Gastroesophageal sphincter (tissue), 4 donors: ENCODE data around the gene CCDC47. TPM values are rescaled to one million over a fixed set of nuclear protein-coding genes. Genes with fewer than 3 reads are reported as not detected.

Experiments
- ATAC-seq: fragments of 150-250 bp; one replicate; pipeline ENCODE4 v1.9.1; 2016; ENCODE audit warnings: mild to moderate bottlenecking, moderate library complexity
- H3K27ac ChIP-seq, 4 donors: fragments of 200-600 bp; sonication (generic) in 3 of 4; 1 replicate in 3 of 4; 2 replicates in 1 of 4; pipeline ENCODE4 v1.5.1; 2016 to 2019
- H3K27me3 ChIP-seq: fragments of 200-600 bp; sonication (generic); one replicate; pipeline ENCODE4 v1.5.1; 2019
- H3K36me3 ChIP-seq, 2 donors: fragments of 200-600 bp; sonication (generic); one replicate each; pipeline ENCODE4 v1.5.1; 2019; ENCODE audit warnings: control low read depth in 1 of 2
- H3K4me1 ChIP-seq, 3 donors: fragments of 200-600 bp; sonication (generic); 1 replicate in 2 of 3; 2 replicates in 1 of 3; pipeline ENCODE4 v1.5.1; 2016 to 2019; ENCODE audit warnings: control low read depth in 2 of 3
- H3K4me3 ChIP-seq, 2 donors: fragments of 200-600 bp; sonication (generic); one replicate each; pipeline ENCODE4 v1.5.1; 2019; ENCODE audit warnings: mild to moderate bottlenecking in 1 of 2, moderate library complexity in 1 of 2
- H3K9me3 ChIP-seq, 3 donors: fragments of 200-600 bp; sonication (generic); one replicate each; pipeline ENCODE4 v1.5.1; 2017 to 2019; ENCODE audit warnings: control low read depth in 2 of 3
- EP300 ChIP-seq: sonication (generic); formaldehyde crosslinking; IDR thresholded peaks from one replicate; pipeline ENCODE4 v1.6.1; 2017; ENCODE audit warnings: antibody characterized with exemption, mild to moderate bottlenecking
- POLR2A ChIP-seq, 2 donors: fragments of 450-650 bp; IDR thresholded peaks; one replicate each; pipeline ENCODE4 v1.6.1; 2017; ENCODE audit warnings: antibody characterized with exemption in 2 of 2, mild to moderate bottlenecking in 2 of 2, moderate library complexity in 1 of 2
- POLR2AphosphoS5 ChIP-seq: sonication (generic); formaldehyde crosslinking; IDR thresholded peaks from one replicate; pipeline ENCODE4 v1.6.1; 2017; ENCODE audit warnings: antibody characterized with exemption
- WGBS, 2 donors: methylation state at CpG; one replicate each; pipeline ENCODE4 v1.1.5; 2018; ENCODE audit warnings: low coverage in 1 of 2; 5-methylcytosine and 5-hydroxymethylcytosine counted together
- total RNA-seq, 4 donors: library from RNA; depleted of rRNA; stranded (reverse); fragments of >200 nt; gene quantifications; one replicate each; pipeline ENCODE4 v1.1.0, GENCODE V29; 2016
- TF ChIP-seq, protein P1 (sequence below), 4 experiments: fragments of 200-600 bp in 2 of 4; fragments of 450-650 bp in 2 of 4; sonication (generic) in 1 of 4; IDR thresholded peaks; one replicate each; pipeline ENCODE4 v1.5.1; 2017 to 2019; ENCODE audit warnings: antibody characterized with exemption in 4 of 4, mild to moderate bottlenecking in 2 of 4, moderate library complexity in 2 of 4

Gene CCDC47
- total RNA-seq, 4 donors from 2014 or later = 53.1 to 62.0 (median 58.9) TPM

DNA sequence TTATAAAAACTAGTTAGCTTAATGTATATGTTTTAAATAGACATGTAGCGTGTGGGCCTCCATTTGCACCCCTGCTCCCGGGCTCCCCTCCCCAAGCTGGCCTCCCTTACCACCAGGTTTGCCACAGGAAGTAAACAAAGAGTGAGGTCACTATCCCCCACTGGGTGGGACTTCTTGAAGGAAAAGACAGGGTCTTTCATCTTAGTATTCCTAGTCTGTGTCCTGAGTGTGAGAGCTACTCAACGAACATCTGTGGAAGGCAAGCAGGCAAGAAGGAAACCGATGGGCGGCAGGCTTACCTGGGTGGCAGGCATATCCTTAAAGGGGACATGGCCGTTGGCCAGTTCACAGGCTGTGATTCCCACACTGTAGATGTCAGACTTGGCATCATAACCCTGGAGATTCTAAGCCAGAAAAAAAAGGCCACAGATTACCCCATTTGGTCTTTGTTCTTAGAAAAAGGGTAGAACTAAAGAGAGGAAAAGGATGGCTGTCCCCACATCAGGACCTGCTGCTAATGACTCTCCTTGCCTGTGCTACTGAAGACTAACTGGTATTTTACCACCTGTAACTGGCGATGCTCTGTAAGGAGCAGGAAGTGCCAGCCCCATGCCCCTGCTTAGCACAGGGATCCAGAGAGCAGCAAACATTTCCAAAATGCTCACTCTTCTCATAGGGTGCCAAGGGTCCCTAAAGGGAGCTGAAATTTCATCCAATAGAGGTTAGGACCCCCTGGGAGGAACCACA, 66.9 kb downstream of the CCDC47 start:
- H3K27me3 ChIP-seq = no peaks in the 10 kb centered on the region
- H3K9me3 ChIP-seq = no peaks in the 10 kb centered on the region
- 74 to 82% methylated on average over 5 of the region's 7 CpGs for WGBS, 2 donors
- H3K36me3 ChIP-seq = peaks cover 0 to 90% of the 10 kb centered on the region in 2 donors
- H3K27ac ChIP-seq = no peak overlapping the region
- ATAC-seq = no peak
- TF ChIP-seq POLR2AphosphoS5 (no peak), EP300 (no peak), POLR2A (IDR thresholded peaks at IDR 0.05) (no peak)
- TF ChIP-seq, protein P1, sequence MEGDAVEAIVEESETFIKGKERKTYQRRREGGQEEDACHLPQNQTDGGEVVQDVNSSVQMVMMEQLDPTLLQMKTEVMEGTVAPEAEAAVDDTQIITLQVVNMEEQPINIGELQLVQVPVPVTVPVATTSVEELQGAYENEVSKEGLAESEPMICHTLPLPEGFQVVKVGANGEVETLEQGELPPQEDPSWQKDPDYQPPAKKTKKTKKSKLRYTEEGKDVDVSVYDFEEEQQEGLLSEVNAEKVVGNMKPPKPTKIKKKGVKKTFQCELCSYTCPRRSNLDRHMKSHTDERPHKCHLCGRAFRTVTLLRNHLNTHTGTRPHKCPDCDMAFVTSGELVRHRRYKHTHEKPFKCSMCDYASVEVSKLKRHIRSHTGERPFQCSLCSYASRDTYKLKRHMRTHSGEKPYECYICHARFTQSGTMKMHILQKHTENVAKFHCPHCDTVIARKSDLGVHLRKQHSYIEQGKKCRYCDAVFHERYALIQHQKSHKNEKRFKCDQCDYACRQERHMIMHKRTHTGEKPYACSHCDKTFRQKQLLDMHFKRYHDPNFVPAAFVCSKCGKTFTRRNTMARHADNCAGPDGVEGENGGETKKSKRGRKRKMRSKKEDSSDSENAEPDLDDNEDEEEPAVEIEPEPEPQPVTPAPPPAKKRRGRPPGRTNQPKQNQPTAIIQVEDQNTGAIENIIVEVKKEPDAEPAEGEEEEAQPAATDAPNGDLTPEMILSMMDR (IDR thresholded peaks at IDR 0.05) = no peak
- no peak overlapping the region for H3K4me3 ChIP-seq
- peaks cover 0 to 7% (median 1%) of the 10 kb centered on the region in 3 donors for H3K4me1 ChIP-seq

DNA sequence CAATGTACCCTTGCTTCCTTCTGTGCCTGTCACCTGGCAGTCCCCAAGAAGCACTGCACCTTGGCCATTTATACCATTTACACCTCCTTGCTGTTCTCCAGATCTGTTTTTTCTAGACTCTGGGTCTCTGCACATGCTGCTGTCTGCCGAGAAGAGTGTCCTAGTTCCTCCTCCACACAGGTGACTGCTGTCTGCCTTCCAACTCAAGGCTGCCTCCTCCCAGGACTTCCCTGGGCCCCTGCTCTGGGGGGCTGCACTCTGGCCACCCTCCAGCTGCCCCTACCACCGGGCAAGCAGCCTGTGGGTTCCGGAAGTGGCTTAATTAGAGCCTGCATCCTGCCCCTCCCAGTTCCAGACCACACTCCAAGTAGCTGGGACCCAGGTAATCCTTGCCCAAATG, 67.7 kb downstream of the CCDC47 start:
- Histone ChIP-seq H3K4me3 (no peak overlapping the region), H3K4me1 (peaks cover 0 to 15% (median 9%) of the 10 kb centered on the region in 3 donors), H3K27ac (no peak overlapping the region), H3K27me3 (no peaks in the 10 kb centered on the region), H3K9me3 (no peaks in the 10 kb centered on the region), H3K36me3 (peaks cover 0 to 82% of the 10 kb centered on the region in 2 donors)
- ATAC-seq = no peak
- 64% methylated on average over 3 of the region's 3 CpGs; no CpG with 5 or more reads in 1 of the 2 donors for WGBS, 2 donors
- TF ChIP-seq POLR2AphosphoS5 (no peak), POLR2A (IDR thresholded peaks at IDR 0.05) (no peak), EP300 (no peak)
- TF ChIP-seq, protein P1 (IDR thresholded peaks at IDR 0.05) = no peak

DNA sequence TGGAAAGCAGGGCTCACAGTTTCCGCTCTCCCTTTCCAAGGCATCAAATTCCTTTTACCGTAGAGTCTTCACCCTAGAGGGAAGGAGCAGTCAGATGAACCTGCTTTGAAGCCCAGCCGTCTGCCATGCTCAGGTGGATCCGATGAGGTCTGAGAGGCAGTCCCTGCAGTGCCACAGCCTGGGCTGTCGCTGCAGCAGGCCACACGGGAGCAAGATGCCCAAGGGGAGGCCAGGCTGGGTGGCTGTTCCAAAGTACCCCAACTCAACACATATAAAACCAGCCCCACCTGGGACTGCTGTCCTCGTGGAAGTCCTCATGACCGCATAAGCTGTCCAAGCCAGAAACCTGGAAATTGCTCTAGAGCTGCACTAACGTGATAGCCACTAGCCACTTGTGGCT, 68.6 kb downstream of the CCDC47 start:
- no peak for ATAC-seq
- H3K4me3 ChIP-seq = no peak overlapping the region
- H3K4me1 ChIP-seq = peaks cover 0 to 23% (median 11%) of the 10 kb centered on the region in 3 donors
- no peaks in the 10 kb centered on the region for H3K27me3 ChIP-seq
- H3K27ac ChIP-seq = no peak overlapping the region
- 93% methylated on average over 3 to 4 of the region's 9 CpGs for WGBS, 2 donors
- H3K36me3 ChIP-seq = peaks cover 0 to 74% of the 10 kb centered on the region in 2 donors
- no peak for TF ChIP-seq EP300
- no peaks in the 10 kb centered on the region for H3K9me3 ChIP-seq

DNA sequence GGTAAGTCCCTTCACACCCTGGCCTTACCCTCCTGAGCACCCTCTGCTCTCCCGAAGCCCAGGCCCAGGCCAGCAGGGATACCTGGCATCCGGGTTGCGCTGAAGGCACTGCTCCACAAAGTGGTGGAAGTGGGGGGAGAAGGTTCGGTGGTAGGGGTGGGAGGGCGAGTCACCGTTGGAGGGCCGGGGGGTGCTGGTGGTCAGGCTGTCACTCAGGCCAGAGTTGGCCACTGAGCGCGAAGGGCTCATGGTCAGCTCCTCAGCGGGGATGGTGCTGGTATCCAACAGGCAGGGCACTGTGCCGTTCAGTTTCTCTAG, 69.2 kb downstream of the CCDC47 start:
- Histone ChIP-seq H3K27ac (no peak overlapping the region), H3K4me1 (peaks cover 0 to 29% (median 11%) of the 10 kb centered on the region in 3 donors), H3K27me3 (no peaks in the 10 kb centered on the region), H3K4me3 (no peak overlapping the region), H3K36me3 (peaks cover 0 to 67% of the 10 kb centered on the region in 2 donors), H3K9me3 (no peaks in the 10 kb centered on the region)
- no CpG with 5 or more reads among the region's 11 CpGs for WGBS, 2 donors
- no peak for ATAC-seq
- no peak for TF ChIP-seq POLR2AphosphoS5

DNA sequence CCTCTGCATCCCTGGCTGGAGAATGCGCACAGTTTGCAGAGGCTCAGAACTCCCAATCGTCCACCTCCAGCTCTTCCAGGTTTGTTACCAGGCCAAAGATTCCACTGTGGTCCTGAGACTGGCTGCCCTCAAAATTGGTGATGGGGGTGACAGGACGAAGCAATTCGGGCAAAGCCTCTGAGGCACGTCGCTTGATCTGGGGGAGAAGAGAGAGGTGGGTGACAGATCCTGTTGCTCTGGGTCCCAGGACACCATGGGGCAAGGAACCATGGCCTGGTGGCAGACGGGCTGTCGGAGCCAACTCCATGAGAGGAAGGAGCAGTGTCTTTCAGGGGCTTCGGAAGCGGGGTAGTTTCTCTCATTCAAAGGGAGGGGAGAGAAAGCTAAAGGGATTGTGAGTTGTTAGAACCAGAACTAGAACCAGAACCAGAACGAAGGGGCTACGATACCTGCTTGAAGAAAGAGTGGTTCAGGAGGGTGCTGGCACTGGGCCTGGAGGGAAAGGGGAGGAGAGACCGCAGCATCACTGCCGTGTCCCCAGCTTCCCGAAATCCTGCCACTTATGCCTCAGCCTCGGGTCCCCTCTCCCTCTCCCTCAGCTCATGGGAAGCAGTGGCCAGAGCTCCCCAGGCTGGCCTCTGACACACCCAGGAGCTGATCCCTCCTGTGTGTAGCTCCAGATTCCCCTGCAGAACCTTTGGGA, 69.7 kb downstream of the CCDC47 start:
- Histone ChIP-seq H3K27ac (no peak overlapping the region), H3K4me3 (no peak overlapping the region), H3K9me3 (no peaks in the 10 kb centered on the region), H3K36me3 (peaks cover 0 to 62% of the 10 kb centered on the region in 2 donors), H3K27me3 (no peaks in the 10 kb centered on the region), H3K4me1 (peaks cover 0 to 35% (median 16%) of the 10 kb centered on the region in 3 donors)
- TF ChIP-seq POLR2AphosphoS5 = no peak
- TF ChIP-seq, protein P1 (IDR thresholded peaks at IDR 0.05) = no peak
- TF ChIP-seq EP300 = no peak
- no peak for TF ChIP-seq POLR2A (IDR thresholded peaks at IDR 0.05)
- 89 to 91% methylated on average over 4 to 6 of the region's 16 CpGs for WGBS, 2 donors
- ATAC-seq = no peak

DNA sequence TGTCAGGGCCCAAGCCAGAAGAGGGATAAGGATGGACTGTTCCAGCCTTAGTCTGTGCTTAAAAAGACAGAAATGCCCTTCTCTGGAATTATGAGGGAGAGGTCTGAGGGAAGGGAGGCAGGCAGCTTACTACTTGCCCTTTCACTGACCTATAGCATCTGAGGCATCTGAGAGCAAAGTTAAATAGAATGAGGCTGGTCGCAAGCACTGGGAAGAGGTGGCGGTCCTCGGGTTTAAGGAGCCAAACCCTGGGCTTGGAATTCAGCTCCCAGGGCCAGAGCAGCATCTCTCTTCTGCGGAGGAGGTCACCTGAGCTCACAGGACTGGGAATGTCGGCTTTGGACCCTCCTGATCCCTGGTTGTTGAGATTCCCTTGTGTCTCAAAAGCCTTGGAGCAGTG, 70.4 kb downstream of the CCDC47 start:
- Histone ChIP-seq H3K36me3 (peaks cover 0 to 56% of the 10 kb centered on the region in 2 donors), H3K27ac (no peak overlapping the region), H3K4me3 (no peak overlapping the region), H3K4me1 (peaks cover 0 to 41% (median 16%) of the 10 kb centered on the region in 3 donors), H3K9me3 (no peaks in the 10 kb centered on the region), H3K27me3 (no peaks in the 10 kb centered on the region)
- no peak for TF ChIP-seq EP300
- TF ChIP-seq POLR2A (IDR thresholded peaks at IDR 0.05) = no peak
- TF ChIP-seq POLR2AphosphoS5 = no peak
- TF ChIP-seq, protein P1 (IDR thresholded peaks at IDR 0.05) = no peak
- 83 to 92% methylated on average over 1 to 4 of the region's 5 CpGs for WGBS, 2 donors
- no peak for ATAC-seq
